HuH-7 (cell line): ENCODE results near the gene SPI1.
A peak's percentile ranks its signal among the peaks of the same experiment; 100 is the strongest.

Experiments used
- DNase-seq: peaks from one replicate; pipeline ENCODE4 v3.0.0; 2011; ENCODE audit warnings: low spot score

SPI1 gene

DNA sequence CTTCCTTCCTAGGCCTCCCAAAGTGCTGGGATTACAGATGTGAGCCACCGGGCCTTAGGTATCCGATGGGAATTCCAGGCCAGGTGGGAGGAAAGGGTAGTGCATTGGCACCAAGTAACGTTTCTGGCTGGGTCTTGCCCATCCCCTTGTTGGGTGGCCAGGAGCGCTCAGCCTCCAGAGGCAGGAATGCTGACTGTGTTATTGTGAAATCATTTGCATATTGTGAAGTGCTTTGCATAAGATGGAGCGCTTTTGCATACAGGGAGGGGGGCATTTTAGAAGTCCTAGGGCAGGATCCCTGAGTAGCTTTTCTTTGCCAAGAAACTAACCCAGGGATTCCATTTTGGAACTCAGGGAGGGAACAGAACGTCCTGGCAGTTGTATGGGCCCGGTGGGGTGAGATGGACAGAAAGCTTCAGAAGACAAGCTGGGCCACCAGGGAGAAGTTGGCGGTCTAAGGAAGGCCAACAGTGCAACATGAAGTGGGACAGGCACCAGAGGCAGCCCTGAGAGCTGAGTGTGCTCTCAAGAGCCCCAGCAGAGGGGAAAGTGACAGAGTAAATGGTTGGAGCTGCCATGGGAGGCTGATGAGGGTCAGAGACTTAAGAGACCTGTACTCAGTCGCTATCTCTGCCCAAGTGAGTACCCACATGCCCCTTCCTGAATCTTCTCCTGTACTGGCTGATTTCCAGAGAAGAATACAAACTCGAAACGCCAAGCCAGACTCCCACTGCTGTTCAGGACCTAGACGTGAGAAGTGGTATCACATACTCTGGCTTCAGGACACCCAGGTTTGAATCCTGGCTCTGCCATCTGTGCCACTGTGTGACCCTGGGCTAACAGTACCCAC lies 28.8 kb upstream of the SPI1 start:
- no peak for DNase-seq

DNA sequence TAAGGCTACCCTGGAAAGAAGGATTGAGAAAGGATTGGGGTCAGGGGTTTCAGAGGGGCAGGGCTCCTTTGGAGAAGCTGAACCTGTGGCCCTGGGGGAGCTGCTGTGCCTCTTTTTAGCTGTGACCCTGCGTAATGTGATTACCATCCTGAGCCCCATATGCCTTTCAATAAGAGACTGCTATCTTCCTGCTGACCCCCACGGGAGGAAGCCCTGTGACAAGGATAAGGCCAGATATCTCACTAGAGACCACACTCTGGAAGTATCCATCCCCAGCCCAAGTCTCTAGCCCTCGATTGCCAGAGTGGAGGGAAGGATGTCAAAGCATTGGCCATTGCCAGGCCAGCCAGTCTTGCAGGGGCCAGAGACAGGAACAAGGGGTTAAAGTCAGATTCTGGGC lies 25.2 kb upstream of the SPI1 start:
- DNase-seq = no peak

DNA sequence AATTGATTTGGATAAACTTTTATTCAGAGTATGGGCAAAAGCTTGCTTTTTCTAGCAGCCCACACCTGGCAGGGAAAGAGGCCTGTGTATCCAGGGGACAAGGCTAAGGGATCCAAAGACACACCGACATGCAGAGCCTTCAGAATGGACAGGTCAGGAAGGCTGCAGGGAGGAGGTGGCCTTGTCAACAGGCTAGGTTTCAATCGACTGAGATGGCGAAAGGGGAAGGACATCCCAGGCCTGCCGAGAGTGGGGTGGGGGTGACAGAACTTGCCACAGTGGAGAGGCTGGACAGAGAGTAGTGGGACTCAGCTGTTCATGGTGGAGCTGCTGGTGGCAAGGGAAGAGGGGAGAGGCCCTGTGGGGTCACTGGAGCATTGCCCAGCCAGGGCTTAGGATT lies 24.8 kb upstream of the SPI1 start:
- DNase-seq = no peak

DNA sequence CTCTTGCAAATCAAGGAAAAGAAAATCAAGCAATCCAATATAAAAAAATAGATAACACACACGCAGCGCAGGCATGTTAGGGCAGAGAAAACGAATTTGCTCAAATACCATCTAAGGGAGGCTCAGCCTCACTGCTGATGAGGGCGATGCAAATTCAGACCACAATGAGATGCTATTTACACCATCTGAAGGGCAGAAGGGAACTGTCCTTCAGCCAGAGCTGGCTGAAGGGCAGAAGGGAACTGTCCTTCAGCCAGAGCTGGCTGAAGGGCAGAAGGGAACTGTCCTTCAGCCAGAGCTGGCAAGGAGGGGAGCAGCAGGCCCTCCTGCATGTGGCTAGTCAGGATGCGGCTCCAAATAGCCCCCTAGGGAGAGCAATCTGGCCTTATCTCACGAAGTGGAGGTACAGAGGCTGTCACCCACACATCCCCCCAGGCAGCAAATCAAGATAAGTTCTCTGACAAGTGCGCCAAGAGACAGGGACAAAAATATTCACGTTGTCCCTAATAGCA lies 22.5 kb upstream of the SPI1 start:
- DNase-seq = no peak

DNA sequence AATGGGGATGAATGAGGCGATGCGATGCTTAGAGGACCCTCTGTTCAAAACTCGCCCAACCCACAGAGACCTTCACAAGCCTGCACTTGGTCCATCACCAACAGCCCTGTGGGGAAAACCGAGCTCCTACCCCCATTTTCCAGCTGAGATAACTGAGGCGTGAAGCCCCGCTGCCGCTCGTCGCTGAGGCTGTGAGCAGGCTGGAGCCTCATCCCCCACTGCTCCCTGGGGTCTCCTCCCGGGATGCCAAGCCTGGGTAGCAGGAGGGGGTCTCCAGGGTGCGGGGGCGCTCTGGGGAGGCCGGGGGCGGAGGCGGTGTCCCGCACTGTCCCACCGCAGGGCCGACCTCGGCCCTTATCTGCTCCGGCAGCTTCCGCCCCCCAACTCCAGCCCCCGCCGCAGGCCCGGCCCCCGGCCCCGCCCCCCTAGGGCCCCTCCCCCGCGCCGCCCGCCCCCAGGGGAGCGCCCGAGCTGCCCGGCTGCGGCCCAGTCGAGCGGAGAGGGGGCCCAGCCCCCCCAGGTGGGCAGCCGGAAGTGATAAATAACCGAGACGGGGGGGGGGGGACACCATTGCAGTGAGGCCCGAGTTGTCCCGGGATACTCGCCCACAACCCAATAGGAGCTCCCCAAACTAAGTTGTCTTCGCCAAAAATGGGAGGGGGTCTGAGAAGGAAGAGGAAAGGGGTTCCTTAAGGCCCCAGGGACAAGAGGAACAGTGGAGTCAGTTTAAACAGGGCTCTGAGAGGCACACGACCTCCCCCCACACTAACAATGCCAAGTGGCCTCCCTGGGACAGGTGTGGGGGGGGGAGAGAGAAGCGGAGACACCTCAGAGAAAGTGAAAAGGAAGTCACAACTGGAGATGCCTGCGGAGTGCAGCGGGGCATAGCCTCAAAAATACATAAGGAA lies 21.8 kb upstream of the SPI1 start:
- peak; percentile 75 for DNase-seq

DNA sequence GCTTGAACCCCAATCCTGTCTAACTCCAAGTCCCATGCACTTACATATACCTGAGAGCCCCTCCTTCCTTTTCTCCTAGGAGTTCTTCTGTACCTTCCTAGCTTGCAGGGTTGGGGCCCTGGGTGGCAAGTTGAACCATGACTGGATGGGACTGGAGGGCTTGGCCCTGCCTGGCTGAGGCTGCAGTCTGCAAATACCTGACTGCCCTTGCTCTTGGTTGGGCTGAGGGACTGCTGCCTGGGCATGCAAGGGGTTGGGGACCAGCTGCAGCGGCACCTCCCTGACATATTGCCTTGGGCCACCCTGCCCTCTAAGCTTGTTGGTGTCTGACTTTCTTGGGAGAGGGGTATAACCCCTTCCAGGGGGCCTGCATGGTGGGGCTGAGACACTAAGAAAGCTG lies 20.2 kb upstream of the SPI1 start:
- DNase-seq = no peak

DNA sequence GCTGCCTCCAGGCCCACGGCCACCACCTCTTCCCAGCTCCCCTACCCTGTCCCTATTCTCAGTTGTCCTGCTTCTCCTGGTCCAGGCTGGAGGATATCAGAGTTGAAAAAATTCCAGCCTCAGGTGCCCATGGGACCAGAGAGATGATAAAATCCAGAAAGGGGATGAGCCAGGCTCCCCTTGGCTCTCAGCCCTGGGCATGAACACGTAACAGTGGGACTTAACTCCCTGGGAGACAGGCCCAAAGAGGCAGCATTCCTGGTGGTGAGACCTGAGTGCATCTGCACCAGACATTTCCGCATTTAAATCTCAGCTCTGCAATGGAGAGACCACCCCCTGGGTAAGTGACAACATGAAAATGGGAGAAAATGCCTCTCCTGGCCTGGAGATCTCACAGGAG lies 19.7 kb upstream of the SPI1 start:
- no peak for DNase-seq

DNA sequence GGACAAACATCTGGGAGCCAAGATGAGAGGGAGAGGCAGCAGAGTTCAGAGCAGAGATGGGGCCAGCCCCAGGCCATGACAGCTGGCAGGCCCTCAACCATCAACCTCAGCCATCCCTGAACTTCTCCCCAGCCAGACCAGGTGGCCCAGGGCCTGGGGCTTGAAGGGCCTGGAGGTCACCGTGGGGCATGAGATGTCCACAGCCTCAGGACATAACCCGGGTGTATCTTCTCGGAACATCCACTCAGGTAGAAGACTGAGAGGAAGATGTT lies 17.6 kb upstream of the SPI1 start:
- DNase-seq = no peak

DNA sequence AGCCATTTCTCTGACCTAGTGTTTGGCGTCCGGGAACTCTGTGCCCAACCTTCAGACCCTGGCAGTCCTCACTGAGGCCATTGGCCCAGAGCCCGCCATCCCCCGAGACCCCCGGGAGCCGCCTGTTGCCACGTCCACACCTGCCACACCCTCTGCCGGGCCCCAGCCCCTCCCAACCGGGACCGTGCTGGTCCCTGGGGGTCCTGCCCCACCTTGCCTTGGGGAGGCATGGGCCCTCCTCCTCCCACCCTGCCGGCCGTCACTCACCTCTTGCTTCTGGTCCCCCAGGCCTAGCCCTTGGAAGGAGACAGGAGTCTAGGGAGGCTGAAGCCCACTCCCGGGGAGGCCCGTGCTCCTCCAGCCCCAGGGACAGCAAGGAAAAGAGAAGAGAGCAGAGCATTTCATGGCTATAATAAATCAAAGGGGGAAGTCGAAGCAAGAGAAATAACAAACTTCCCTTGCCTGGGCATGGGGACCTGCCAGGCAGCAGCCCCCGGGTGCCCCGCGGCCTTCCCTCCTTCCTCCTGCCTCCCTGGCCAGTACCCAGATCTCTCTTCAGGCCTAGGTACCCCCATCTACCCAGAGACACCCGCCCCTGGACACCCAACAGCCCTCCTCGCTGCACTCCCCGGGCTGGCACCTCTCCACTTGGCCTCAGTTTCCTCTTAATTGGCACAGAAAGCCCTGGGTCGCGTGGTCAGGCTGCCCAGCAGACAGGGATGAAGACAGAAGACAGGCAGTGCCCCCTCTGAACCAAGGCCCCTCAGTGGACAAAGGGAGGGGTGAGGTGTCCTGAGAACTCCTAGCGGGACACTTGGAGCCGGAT lies 17.1 kb upstream of the SPI1 start:
- DNase-seq = no peak

DNA sequence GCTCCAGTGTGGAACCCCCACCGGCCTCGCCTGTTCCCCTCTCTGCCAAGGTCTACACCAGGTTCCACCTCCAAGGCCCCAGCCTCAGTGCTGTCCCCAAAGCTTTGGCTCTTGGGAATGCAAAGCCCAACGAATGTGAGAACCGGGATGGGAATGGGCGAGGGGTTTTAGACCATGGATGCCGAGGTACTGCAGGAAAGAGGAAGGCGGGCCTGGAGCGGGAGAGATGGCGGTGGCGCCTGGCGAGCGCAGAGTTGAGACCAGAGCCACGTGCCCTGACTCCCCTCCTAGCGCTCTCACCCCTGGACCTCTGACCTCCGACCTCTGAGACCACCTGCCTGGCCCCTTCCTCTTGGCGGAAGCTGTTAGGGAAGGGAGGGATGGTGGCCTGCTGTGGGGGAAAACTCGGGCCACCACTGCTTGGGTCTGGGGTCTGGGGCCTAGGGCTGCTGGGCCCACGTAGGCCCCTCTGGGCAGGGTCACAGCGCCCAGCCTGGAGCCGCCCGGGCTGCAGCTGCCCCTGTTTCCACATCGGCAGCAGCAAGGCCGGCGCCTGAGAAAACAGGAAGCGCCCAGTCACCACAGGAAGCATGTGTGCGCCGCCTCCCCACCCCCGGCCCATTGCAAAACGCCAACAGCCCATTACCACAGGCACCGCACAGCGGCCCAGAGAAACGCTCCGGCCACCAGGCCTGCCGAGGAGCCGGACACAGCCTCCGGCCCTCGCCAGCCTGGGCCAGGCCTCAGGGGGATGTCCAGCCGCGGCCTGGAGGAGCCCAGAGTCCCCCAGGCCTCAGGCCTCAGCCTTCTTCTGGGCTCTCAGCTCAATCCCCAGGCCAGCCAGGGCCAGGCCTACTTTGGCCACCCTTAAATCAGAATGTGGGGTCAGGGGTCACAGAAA lies 16.2 kb upstream of the SPI1 start:
- no peak for DNase-seq

DNA sequence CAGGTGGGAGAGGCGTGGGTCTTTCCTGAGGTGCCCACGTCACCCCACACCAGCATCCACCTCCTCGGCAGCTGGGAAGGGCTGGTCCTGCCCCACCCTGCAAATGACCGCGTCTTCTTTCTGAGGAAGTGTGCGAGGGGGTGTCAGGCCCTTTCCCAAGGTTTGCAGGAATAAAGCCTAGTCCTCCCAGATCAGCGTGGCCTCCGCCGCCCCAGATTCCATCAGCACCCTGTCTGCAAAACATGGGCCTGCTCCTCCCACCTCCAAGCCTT lies 15.6 kb upstream of the SPI1 start:
- DNase-seq = no peak

DNA sequence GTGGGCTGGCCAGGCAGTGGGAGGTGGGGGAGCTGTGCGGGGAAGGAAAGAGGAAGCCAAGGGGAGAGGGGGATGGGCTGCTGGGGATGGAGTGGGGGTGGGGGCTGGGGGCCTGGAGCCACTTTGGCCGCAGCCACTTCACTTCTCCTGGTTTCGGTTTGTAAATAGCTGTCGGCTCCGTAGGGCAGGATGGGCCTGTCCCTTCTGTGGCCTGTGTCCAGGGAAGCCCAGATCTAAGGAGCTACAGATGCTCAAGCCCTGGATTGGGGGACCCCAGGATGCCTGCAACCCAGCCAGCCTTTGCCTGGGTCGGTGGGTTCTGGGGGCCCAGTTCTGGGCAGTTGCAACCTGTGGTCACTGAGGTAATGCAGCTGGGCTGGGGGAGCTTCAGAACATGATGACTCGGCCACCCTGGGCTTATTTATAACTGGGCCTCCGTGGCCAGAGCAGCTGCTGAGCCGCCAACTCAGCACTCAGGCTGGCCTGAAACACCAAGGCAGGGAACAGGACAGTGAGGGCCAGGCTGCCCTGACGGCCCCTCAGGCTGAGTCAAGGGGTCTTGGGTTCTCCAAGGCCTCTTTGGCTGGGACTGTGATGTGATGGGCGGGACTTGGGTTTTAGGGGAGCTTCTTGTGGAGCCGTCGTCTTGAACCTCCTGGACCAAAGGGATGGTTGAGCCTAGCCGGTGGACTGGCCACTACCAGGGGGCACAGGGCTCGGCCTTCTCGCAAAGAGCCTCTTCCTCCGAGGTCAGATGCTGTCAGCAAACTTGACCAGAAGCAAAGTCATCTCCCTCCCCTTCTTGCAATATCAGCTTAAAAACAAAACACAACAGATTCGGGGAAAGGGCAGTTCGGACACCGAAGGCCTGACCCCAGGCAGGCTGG lies 15.1 kb upstream of the SPI1 start:
- DNase-seq = no peak

DNA sequence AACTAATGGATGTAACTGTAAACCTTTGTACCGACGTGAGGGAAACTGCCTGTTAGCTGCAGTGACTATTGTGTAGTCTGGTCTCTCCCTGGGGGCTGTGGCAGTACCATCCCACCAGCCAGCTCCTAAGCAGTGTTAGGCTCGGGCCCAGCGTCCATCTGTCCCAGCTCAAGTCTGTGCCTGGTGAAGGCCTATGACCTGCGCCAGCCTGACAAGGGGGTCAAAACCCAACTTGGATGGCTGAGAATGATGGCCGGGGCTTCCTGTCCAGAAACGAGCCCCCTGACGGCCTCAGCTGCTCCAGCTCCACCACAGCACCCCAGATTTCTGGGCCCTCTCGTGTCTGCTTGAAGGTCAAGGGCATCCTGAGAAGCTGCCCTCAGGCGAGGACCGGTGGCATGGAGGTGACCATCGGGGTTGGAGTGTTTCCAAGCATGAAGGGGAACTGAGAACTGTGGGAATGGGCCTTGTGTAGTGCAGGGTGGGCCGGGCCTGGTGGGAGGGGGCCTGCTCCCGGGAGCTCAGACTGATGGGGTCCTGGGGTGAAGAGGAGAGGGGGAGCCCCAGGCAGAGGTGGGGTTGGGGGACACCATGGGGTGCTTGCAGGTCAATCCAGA lies 14.3 kb upstream of the SPI1 start:
- no peak for DNase-seq

DNA sequence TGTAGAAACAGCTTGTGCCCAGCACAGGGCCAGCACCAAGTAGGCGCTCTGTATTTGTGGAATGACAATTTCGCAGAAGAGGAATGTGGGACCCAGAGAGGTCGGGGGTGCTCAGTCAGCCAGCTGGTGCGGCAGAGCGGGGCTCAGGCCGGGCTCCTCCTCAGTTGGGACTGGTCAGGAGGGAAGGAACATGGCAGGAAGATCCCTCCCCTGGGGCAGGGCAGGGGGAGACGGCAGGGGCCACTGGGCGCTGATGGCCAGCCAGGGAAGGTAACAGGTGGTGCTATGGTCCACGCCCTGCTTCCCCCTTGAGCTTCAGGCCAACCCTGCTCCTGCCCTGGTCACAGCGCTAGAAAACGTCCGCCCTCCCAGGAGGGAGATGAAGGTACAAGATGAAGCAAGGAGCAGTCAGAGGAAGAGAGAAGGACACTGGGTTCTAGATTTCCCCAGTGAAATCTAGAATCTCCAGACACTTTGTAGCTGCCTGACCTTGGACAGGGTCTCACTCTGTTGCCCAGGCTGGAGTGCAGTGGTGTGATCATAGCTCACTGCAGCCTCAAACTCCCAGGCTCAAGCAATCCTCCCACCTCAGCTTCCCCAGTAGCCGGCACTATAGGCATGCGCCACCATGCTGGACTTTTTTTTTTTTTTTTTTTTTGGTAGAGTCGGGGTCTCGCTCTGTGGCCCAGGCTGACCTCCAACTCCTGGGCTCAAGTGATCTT lies 13.5 kb upstream of the SPI1 start:
- no peak for DNase-seq

DNA sequence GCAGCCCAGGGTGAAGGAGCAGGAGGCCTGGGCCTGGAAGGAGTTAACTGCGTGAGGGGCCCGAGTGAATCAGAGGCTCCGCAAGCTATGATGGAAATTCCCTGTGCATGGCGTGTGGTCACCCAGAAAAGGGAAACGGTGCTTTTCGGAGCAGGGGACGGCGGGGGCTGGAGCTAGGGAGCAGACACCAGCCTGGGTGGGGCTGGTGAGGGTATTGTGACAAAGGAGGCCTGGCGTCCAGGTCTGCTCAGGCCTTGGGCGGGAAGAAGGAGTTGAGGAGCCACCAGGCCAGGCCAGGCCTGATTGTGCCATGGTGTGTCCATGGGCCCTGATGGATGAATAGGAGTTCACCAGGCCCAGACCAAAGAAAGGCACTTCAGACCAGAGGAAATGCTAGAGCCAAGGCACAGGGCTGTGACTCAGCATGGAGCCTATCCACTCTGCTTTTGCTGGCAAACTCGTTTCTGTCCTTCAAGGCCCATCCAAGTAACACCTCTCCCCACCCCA lies 12.8 kb upstream of the SPI1 start:
- no peak for DNase-seq

DNA sequence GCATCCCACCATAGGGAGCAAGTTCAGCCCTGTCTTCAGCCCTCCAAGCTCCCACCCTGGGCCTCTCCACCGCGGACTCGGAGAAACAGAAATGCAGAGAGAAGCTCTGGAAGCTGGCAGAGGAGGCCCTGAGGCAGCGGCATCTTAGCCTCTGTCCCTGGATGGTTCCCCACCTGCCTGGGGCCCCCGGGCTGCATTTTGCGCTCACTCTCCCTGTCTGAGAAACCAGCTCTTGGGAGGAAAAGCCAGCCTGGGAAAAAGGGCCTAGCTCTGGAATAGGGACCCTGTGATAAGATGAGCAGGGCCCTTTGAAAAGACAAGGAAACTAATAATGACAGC lies 12.0 kb upstream of the SPI1 start:
- no peak for DNase-seq

DNA sequence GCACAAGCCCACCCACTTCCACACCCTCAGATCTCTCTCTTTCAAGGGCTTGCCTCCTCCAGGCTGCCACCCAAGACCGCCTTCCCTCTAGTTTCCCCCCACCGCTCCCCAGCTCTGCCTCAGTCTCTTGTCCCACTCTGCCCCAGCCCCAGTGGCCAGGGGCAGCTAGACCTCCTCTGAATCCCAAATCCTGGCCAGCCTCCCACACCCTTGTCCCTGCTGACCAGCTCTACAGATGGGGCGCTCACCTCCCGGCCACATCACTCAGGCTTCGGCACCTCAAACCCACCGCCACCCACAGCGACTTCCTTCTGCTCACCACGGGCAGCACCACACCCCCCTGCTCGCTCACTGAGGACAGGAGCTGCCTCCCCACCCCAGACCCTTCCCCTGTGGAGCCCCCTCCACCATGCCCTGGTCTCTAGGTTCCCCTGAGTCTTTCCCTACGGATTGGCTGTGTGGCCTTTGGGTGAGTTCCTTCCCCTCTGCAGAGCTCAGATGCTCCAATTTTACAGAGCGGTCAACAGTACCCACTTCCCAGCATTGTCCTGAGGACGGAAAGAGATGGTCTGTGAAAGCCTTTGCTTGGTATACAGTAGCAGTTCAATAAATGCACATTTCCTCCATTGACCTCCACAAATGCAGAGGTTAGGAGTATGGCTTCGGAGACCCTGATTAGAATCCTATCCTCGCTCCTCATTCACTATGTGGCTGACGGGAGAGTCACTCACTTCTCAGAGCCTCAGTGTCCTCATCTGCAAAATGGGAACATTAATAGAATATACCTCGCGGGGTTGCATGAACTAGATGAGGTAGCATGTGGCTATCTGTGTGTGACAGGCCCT lies 11.5 kb upstream of the SPI1 start:
- DNase-seq = no peak
